ENCODE measurements around the gene RUBCN. TPM values are rescaled to one million over a fixed set of nuclear protein-coding genes. Genes with fewer than 3 reads are reported as not detected.
A peak's percentile ranks its signal among the peaks of the same experiment; 100 is the strongest.

RUBCN gene
- total and polyA plus RNA-seq, 9 of the 15 experiments (the other 6 are each of a cell fraction or from before 2014, with no cell fraction given), result 8.4 to 24.0 (median 11.9) TPM

GRCh38 chr3:197750858-197751737, 14.4 kb upstream of the RUBCN start (continued):
- TF ChIP-seq CEBPG (CRISPR knock-in tag; IDR thresholded peaks at IDR 0.05), result peak; percentile 65; the same call in 1 of the 2 replicates
- TF ChIP-seq CEBPG (tag; conservative IDR thresholded peaks at IDR 0.05 in 1 of 2, IDR thresholded peaks at IDR 0.05 in 1 of 2), result peak; percentile 66 to 78
- no peak for TF ChIP-seq KLF13 (tag; IDR thresholded peaks at IDR 0.05; ENCODE audit: borderline replicate concordance, low read depth)
- TF ChIP-seq DIDO1 (tag; IDR thresholded peaks at IDR 0.05; ENCODE audit: low read depth), result no peak
- 0 out of 2 replicates have a peak, but pooled peaks have one; percentile 20 for TF ChIP-seq ETS1 (conservative IDR thresholded peaks at IDR 0.05; ENCODE audit: control insufficient read depth, low read depth, low read length)
- TF ChIP-seq SMARCE1 (IDR thresholded peaks at IDR 0.05), result 0 out of 2 replicates have a peak, but pooled peaks have one; percentile 37
- TF ChIP-seq ARNT (IDR thresholded peaks at IDR 0.05), result no peak
- no peak for TF ChIP-seq ZBTB26 (CRISPR knock-in tag; IDR thresholded peaks at IDR 0.05)
- no peak for TF ChIP-seq TEAD1 (CRISPR knock-in tag; IDR thresholded peaks at IDR 0.05)
- no peak for TF ChIP-seq BRF1 (IDR thresholded peaks at IDR 0.05; ENCODE audit: borderline replicate concordance, extremely low read depth, insufficient read length)
- no peak for TF ChIP-seq MAFF (IDR thresholded peaks at IDR 0.05; ENCODE audit: low read length)
- TF ChIP-seq SRF (CRISPR knock-in tag; IDR thresholded peaks at IDR 0.05), result no peak
- TF ChIP-seq NFE2 (IDR thresholded peaks at IDR 0.05; ENCODE audit: low read depth), result 0 out of 2 replicates have a peak, but pooled peaks have one; percentile 1
- TF ChIP-seq BCL6 (CRISPR knock-in tag; IDR thresholded peaks at IDR 0.05), result no peak
- no peak for TF ChIP-seq CHD2 (IDR thresholded peaks at IDR 0.05; ENCODE audit: low read depth, low read length)
- TF ChIP-seq KDM4B (IDR thresholded peaks at IDR 0.05; ENCODE audit: borderline replicate concordance in 2 of 2, low read depth in 1 of 2), result no peak
- TF ChIP-seq ZFP91 (CRISPR knock-in tag; IDR thresholded peaks at IDR 0.05), result 0 out of 2 replicates have a peak, but pooled peaks have one; percentile 20
- TF ChIP-seq ZNF124 (CRISPR knock-in tag; IDR thresholded peaks at IDR 0.05), result no peak
- no peak for TF ChIP-seq ZNF518B (CRISPR knock-in tag; IDR thresholded peaks at IDR 0.05)
- TF ChIP-seq ZNF354B (CRISPR knock-in tag; IDR thresholded peaks at IDR 0.05), result no peak
